ENCODE measurements around the gene GGT5. TPM values are rescaled to one million over a fixed set of nuclear protein-coding genes. Genes with fewer than 3 reads are reported as not detected.
"Not testable (repeated sequence)": the region's sequence is repeated elsewhere in the genome, so short reads cannot be mapped to it uniquely, and the experiment has no call there.

GGT5 gene
- total RNA-seq, 1 donor from 2014 or later, result 21.0 TPM

GRCh38 chr22:24213111-24213510 is 31.8 kb downstream of the GGT5 start:
- ATAC-seq (ENCODE audit: poor library complexity); intact Hi-C loops (cut with DNase I); DNase-seq: not testable (repeated sequence)

DNA sequence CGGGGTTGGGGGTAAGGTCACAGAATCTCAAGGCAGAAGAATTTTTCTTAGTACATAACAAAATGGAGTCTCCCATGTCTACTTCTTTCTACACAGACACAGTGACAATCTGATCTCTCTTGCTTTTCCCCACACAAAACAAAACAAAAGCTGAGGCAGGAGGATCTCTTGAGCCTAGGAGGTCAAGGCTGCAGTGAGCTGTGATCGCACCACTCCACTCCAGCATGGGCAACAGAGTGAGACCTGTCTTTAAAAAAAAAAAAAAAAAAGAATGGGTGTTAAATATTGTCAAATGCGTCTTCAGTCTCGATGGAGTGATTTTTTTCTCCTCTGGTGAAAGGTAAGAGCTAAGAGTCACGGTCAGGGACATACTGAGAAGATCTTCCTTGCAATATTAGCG is 33.2 kb downstream of the GGT5 start:
- ATAC-seq (ENCODE audit: poor library complexity); DNase-seq; intact Hi-C loops (cut with DNase I): not testable (repeated sequence)

DNA sequence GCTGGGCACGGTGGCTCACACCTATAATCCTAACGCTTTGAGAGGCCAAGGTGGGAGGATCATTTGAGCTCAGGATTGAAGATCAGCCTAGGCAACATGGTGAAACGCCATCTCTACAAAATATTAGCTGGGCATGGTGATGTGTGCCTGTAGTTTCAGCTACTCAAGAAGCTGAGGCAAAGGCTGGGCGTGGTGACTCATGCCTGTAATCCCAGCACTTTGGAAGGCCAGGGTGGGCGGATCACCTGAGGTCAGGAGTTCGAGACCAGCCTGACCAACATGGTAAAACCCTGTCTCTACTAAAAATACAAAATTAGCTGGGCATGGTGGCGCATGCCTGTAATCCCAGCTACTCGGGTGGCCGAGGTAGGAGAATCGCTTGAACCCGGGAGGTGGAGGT is 34.5 kb downstream of the GGT5 start:
- intact Hi-C loops (cut with DNase I); ATAC-seq (ENCODE audit: poor library complexity); DNase-seq: not testable (repeated sequence)

DNA sequence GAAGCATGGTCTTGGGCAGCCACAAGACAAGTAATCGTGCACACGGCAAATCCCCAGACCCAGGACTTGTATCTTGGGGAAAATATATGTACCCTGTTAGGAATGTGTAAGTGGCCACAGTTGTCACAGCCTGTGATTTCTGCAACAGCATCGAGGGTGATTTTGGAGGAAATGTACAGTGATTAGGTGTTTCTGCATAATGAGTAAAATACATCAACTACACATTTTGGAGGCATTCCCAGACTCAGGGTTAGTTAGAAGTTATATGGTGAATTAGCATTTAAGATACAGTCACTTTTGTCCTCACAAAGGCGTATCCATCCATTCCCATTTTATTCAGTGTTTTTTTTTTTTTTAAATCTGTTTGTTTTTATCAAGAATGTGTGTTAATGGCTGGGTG is 35.2 kb downstream of the GGT5 start:
- intact Hi-C loops (cut with DNase I), result no loop called here

DNA sequence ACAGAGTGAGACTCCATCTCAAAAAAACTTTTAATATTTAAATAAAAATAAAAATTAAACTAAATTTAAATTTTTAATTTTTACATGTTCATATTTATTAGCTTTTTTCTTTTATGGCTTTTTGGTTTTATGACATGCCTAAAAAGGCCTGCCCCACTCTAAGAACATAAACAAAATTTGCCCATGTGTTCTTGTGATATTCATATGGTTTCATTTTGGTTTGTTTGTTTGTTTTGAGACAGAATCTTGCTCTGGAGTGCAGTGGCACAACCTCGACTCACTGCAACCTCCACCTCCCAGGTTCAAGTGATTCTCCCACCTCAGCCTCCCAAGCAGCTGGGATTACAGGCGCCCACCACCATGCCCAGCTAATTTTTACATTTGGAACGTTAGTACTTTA is 35.9 kb downstream of the GGT5 start:
- ATAC-seq (ENCODE audit: poor library complexity) (no peak), DNase-seq (no peak)
- intact Hi-C loops (cut with DNase I), result no loop called here

More for the DNA sequence above, 35.2 kb downstream of the GGT5 start:
- DNase-seq (no peak), ATAC-seq (ENCODE audit: poor library complexity) (no peak)

DNA sequence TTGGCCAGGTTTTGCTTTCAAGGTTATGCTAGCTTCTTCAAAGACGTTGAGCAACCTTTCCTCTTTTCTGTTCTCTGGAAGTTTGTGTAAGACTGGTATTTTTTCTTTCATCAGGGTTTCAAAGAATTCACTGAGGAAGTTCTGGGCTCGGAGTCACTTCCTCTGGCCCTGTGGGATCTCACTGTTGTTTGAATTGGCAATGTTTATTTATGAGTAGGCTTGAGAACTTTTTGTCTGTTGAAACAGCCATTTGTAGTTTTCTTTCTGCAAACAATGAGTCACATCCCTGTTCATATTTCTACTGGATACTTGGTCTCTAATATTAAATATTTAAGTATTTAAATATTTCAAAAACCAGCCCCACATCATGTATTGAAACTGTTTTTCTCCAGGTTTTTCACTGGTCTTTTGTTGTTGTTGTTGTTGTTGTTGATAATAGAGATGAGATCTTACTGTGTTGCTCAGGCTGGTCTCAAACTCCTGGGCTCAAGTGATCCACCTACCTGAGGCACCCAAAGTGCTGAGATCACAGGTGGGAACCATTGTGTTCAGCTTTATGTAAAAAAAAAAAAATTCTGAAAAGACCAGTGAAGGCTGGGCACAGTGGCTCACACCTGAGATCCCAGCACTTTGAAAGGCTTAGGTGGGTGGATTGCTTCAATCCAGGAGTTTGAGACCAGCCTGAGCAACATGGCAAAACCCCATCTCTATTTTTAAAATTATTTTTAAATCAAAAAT is 36.7 kb downstream of the GGT5 start:
- intact Hi-C loops (cut with DNase I), result no loop called here
- ATAC-seq (ENCODE audit: poor library complexity), result peak; percentile 91
- no peak for DNase-seq

DNA sequence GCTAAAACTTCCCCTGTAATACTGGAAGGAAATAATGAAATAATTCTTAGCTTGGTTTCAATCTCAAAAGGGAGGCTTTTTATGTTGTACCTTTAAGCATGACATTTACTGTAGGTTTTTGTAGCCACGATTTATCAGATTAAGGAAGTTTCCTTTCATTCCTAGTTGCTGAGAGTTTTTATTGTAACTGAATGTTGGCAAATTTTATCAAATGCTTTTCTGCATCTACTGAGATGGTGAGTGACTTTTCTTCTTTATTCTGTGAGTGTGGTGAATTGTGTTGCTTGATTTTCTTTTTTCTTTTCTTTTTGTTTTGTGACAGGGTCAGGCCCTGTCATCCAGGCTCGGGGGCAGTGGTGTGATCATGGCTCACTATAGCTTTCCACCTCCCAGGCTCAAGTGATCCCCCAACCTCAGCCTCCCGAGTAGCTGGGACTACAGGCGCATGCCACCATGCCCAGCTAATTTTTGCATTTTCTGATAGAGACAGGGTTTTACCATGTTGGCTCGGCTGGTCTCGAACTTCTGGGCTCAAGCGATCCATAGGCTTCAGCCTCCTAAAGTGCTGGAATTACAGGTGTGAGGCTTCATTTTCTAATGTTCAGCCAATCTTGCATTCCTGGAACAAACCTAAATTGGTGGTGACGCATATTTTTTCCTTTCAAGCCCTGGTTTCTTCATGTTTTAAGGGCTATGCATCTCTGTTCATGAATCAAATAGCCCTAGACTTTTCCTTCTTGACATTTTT is 37.4 kb downstream of the GGT5 start:
- DNase-seq (no peak), ATAC-seq (ENCODE audit: poor library complexity) (no peak)
- intact Hi-C loops (cut with DNase I), result no loop called here

DNA sequence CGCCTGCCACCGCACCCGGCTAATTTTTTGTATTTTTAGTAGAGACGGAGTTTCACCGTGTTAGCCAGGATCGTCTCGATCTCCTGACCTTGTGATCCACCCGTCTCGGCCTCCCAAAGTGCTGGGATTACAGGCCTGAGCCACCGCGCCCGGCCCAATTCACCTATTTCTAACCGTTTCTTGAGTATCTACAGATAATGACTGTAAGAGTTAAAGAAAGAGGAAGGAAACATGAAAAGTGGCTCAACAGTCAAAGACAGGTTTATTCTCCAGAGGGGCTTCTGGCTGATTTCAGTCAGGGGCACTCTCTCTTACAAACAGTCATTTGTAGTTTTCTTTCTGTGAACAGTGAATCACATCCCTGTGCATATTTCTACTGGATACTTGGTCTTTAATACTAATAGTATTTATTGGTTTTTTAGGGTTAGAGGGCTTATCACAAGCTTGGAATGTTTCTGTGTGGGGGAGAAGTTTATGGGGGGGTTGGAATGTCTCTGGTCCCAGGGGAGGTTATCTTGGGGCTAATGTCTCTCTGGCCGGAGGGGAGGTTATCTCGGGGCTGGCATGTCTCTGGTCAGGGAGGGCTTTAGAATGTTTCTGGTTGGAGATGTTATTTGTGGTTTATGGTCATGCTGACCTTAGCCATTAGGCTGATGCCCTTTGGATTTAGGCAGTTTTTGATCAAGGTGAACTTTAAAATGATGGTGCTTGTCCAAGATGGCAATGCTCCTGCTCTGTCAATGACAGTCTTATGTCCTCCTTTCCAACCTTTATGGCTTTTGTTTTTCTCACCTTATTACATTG is 38.2 kb downstream of the GGT5 start:
- ATAC-seq (ENCODE audit: poor library complexity); DNase-seq; intact Hi-C loops (cut with DNase I): not testable (repeated sequence)

DNA sequence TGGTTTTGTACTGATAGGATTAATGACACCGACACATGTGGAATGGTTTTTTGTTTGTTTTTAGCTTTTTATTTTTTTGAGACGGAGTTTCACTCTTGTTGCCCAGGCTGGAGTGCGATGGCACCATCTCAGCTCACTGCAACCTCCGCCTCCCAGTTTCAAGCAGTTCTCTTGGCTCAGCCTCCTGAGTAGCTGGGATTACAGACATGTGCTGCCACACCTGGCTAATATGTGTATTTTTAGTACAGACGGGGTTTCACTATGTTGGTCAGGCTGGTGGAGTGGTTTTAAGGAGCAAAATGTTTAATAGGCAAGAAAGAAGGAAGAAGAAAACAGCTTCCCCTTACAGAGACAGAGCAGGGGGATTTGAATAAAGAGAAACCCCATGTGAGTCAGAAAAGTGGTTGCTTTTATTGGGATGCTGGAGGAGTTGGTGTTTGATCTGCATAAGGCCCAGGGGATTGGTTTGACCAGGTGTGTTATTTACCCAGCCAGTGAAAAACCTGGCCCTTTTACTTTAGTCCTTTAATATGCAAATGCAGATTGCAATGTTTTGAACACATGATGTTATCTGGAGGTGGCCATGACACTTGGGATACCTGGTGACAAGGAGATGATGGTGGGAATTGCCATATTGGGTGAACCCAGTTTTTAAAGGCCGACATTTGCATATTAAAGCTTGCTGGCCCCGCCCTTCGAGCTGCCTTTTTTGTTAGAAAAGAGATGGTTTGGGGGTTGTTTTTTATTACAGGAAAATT is 39.3 kb downstream of the GGT5 start:
- ATAC-seq (ENCODE audit: poor library complexity) (no peak), DNase-seq (no peak)
- intact Hi-C loops (cut with DNase I), result no loop called here

- ATAC-seq (ENCODE audit: poor library complexity); DNase-seq; intact Hi-C loops (cut with DNase I): not testable (repeated sequence)
These were observed 41.0 kb downstream of the GGT5 start for GRCh38 chr22:24203856-24204255.

DNA sequence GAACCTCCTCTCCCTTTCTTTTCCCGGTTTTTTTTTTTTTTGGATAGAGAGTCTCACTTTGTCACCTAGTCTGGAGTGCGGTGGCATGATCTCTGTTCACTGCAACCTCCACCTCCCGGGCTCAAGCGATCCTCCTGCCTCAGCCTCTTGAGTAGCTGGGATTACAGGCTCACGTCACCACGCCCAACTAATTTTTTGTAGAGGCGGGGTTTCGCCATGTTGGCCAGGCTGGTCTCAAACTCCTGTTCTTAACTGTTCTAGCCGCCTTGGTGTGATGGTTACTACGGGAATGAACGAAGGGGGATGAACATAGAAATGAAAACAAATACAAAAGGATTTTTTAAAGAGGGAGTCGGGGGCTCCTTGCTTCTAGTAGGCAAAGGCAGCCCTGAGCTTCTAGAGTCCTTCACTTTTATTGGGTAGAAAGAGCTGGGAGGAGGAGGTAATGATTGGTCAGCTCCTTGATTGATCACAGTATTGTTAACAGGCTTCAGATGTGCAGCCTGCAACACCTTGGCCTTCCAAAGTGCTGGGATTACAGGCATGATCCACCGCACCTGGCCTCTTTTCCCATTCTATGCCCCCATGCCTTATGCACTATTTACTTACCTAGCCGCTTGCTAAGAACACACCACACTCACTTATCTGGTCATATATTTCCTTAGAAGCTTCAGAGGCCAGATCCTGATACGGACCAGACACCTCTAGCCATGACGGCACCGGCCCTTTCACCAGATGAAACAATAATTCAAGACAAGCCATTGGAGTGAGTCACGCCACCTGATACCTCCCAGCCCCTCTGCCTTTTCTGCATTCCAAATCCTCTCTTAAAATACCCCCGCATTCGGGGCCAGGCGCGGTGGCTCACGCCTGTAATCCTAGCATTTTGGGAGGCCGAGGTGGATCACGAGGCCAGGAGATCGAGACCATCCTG is 42.9 kb downstream of the GGT5 start:
- DNase-seq, result no peak
- no peak for ATAC-seq (ENCODE audit: poor library complexity)
- intact Hi-C loops (cut with DNase I), result no loop called here

DNA sequence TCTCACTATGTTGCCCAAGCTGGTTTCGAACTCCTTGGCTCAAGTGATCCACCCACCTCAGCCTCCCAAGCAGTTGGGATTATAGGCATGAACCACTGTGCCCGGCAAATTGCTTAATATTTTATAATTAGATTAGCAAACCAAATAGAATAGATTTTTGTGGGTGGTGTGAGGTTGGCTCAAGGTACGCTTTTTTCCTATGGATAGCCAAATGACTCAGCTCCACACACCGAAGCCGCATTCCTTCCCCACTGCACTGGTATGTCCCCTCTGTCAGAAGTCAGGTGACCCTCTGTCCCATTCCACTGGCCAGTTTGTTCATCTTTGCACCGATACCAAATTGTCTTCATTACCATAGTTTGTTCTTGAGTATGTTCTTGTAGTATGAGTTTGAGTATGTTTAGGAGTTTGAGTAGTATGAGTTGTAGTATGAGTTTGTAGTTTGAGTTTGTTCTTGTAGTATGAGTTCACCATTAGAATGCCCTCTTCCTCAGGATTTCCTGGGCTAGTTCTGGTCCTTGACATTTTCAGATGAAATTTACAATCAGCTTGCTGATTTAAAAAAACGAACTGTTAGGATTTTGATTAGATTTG is 44.2 kb downstream of the GGT5 start:
- ATAC-seq (ENCODE audit: poor library complexity) (no peak), DNase-seq (no peak)
- intact Hi-C loops (cut with DNase I), result no loop called here

- DNase-seq (no peak), ATAC-seq (ENCODE audit: poor library complexity) (no peak)
- intact Hi-C loops (cut with DNase I), result loop anchor here (2.0 kb wide), 1 partner anchor 48 kb away; no protein-coding TSS in a partner anchor
These were observed 46.2 kb downstream of the GGT5 start for GRCh38 chr22:24198682-24199052.

DNA sequence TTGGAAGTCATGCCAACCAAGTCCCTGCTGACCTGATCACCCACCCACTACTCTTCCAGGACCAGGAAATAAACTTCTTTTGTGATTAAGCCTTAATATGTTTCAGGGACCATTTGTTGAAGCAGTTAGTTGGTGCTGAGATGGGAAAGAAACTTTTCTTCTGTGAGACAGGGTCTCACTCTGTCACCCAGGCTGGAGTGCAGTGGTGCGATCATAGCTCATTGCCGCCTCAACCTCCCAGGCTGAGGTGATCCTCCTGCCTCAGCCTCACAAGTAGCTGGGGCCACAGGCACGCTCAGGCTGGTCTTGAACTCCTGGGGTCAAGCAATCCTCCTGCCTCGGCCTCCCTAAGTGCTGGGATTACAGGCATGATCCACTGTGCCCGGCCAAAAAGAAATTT is 53.0 kb downstream of the GGT5 start:
- DNase-seq (no peak), ATAC-seq (ENCODE audit: poor library complexity) (no peak)
- intact Hi-C loops (cut with DNase I), result no loop called here

DNA sequence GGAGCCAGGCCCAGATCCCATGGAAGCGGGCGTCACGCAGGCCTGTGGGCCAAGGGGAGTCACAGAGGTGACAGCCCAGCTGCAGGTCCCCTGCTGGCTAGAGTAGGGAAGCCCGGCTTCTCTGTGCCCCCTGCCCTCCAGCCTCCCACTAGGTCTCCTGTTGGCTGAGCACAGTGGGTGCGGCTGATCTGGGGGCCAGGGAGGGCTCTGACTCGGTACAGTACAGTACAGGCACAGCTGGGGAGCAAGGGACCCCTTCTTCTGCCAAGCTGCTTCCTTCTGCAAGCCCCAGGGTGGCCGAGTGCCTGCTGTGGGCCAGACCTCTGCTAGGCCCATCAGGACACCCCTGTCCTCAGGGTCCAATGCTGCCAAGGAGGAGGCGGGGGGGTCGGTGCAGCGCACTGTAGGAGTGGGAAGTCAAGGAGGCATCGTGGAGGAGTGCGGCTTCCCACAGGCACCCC is 53.5 kb downstream of the GGT5 start:
- ATAC-seq (ENCODE audit: poor library complexity) (no peak), DNase-seq (no peak)
- intact Hi-C loops (cut with DNase I), result no loop called here

DNA sequence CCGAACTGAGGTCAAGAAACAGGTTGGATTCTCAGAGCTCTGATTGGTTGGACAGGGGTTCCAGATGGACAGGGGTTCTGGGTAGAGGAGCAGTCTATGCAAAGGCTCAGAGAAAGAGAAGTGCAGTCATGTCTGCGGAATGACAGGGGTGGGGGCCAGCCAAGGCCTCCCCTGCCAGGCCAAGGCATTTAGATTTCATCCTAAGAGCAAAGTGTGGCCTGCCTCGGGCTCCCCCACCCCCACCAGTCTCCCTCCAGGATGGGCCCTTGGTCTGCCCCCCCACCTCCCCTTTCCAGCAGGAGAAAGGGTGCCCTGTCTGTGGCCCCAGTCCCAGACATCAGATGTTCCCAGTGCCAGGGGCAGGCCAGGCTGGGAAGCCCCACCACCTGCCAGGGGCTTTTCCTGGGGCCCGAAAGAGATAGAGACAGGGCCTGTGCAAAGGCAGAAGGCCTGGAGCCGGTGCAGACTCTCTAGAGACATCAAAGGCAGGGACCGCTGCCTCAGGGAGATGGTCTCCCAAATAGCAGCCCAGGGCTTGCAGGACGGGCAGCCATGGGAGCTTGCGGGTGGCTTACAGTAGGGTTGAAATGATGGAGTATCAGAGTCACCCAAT is 54.2 kb downstream of the GGT5 start:
- intact Hi-C loops (cut with DNase I), result no loop called here
- no peak for DNase-seq
- no peak for ATAC-seq (ENCODE audit: poor library complexity)

DNA sequence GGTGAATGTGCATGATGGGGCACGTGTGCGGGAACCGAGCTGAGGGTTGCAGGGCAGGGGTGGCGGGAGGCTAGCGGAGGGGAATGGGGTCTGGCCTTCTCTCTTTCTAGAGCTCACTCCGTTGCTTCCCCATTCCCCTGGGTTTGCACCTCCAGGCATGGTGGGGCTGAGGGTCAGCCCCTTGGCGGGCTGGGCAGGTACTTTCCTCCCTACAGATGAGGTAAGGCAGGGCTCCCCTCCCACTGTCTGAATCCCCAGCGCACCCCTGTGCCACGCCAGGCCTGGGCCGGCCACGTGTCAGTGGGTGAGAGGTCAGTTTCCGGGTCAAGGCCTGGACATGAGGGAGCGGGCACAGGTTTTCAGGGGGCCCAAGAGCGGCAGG is 54.7 kb downstream of the GGT5 start:
- intact Hi-C loops (cut with DNase I), result no loop called here
- ATAC-seq (ENCODE audit: poor library complexity) (peak; percentile 23), DNase-seq (no peak)

Data from Right ventricle myocardium superior (tissue), 1 donor.